CD14-positive monocyte (primary cell): ENCODE measurements around the gene MSL1. TPM values are rescaled to one million over a fixed set of nuclear protein-coding genes. Genes with fewer than 3 reads are reported as not detected.

Source experiments
- DNase-seq, 3 donors: peaks; one replicate each; pipeline ENCODE4 v3.0.0-alpha.2; 2011 to 2022
- H2AFZ ChIP-seq: 2 replicates; pipeline ENCODE4 v1.6.0; 2012; ENCODE audit warnings: mild to moderate bottlenecking, low read depth, low read length, inconsistent platforms; ENCODE audit not compliant: insufficient read depth, poor library complexity, severe bottlenecking
- H3K27ac ChIP-seq, 2 donors: 1 replicate in 1 of 2; 2 replicates in 1 of 2; pipeline ENCODE4 v1.5.1; 2012 to 2013; ENCODE audit warnings: low read length in 2 of 2, control low read depth in 1 of 2, inconsistent platforms in 1 of 2, low read depth in 1 of 2, mild to moderate bottlenecking in 1 of 2
- H3K27me3 ChIP-seq, 2 donors: one replicate each; pipeline versions ENCODE4 v1.6.0 to v1.6.1; 2011 to 2013; ENCODE audit warnings: low read length in 2 of 2; ENCODE audit not compliant: control insufficient read depth in 2 of 2, insufficient read depth in 2 of 2
- H3K36me3 ChIP-seq, 2 donors: replicated peaks in 1 of 2; 1 replicate in 1 of 2; 2 replicates in 1 of 2; pipeline versions ENCODE4 v1.5.1 to v1.6.1; 2012 to 2013; ENCODE audit warnings: low read length in 2 of 2, control low read depth in 1 of 2, inconsistent platforms in 1 of 2, mild to moderate bottlenecking in 1 of 2; ENCODE audit not compliant: insufficient read depth in 2 of 2, control insufficient read depth in 1 of 2
- H3K4me1 ChIP-seq, 2 donors: 1 replicate in 1 of 2; 2 replicates in 1 of 2; pipeline versions ENCODE4 v1.5.1 to v1.6.1; 2012 to 2013; ENCODE audit warnings: low read length in 2 of 2, control low read depth in 1 of 2, inconsistent platforms in 1 of 2, mild to moderate bottlenecking in 1 of 2, moderate library complexity in 1 of 2; ENCODE audit not compliant: insufficient read depth in 2 of 2, control insufficient read depth in 1 of 2
- H3K4me2 ChIP-seq: replicated peaks from 2 replicates; pipeline ENCODE3; 2012; ENCODE audit warnings: low read length, moderate library complexity, mild to moderate bottlenecking; ENCODE audit not compliant: poor library complexity, severe bottlenecking; ENCODE audit errors: extremely low read depth
- H3K4me3 ChIP-seq, 3 experiments: fragments of 200-600 bp in 1 of 3; sonication (generic) in 1 of 3; replicated peaks in 1 of 3; 1 replicate in 2 of 3; 2 replicates in 1 of 3; pipeline ENCODE4 v1.5.1; 2011 to 2013; ENCODE audit warnings: low read length in 3 of 3, mild to moderate bottlenecking in 3 of 3, control low read depth in 2 of 3, low read depth in 2 of 3, inconsistent platforms in 1 of 3, moderate library complexity in 1 of 3
- H3K79me2 ChIP-seq: 2 replicates; pipeline ENCODE4 v1.6.0; 2012; ENCODE audit warnings: mild to moderate bottlenecking, control low read depth, inconsistent platforms, low read length, moderate library complexity; ENCODE audit not compliant: insufficient read depth
- H3K9ac ChIP-seq: 2 replicates; pipeline ENCODE4 v1.6.0; 2017; ENCODE audit warnings: low read length, mild to moderate bottlenecking; ENCODE audit not compliant: insufficient read depth, poor library complexity, severe bottlenecking
- H3K9me3 ChIP-seq, 2 donors: replicated peaks in 1 of 2; 1 replicate in 1 of 2; 2 replicates in 1 of 2; pipeline versions ENCODE4 v1.5.1 to v1.6.1; 2012 to 2013; ENCODE audit warnings: low read length in 2 of 2, control low read depth in 1 of 2; ENCODE audit not compliant: control insufficient read depth in 1 of 2, insufficient read depth in 1 of 2
- H4K20me1 ChIP-seq: 2 replicates; pipeline ENCODE4 v1.6.0; 2012; ENCODE audit warnings: mild to moderate bottlenecking, low read length, control low read depth, moderate library complexity; ENCODE audit not compliant: insufficient read depth
- H3K27ac Mint-ChIP-seq, 7 donors: one replicate each; pipeline ENCODE4 v1.8.0; 2020; ENCODE audit warnings: mild to moderate bottlenecking in 7 of 7, mixed read lengths in 7 of 7, moderate library complexity in 6 of 7, inconsistent platforms in 2 of 7
- H3K27me3 Mint-ChIP-seq, 3 donors: one replicate each; pipeline ENCODE4 v1.8.0; 2021 to 2022; ENCODE audit warnings: low read depth in 3 of 3, mild to moderate bottlenecking in 3 of 3, mixed read lengths in 3 of 3, moderate library complexity in 3 of 3, inconsistent platforms in 1 of 3
- H3K36me3 Mint-ChIP-seq, 2 donors: one replicate each; pipeline ENCODE4 v1.8.0; 2020; ENCODE audit warnings: mixed read lengths in 2 of 2, inconsistent platforms in 1 of 2, mild to moderate bottlenecking in 1 of 2
- H3K4me1 Mint-ChIP-seq: one replicate; pipeline ENCODE4 v1.8.0; 2020; ENCODE audit warnings: mild to moderate bottlenecking, mixed read lengths
- H3K4me3 Mint-ChIP-seq, 2 donors: one replicate each; pipeline ENCODE4 v1.8.0; 2020; ENCODE audit warnings: mild to moderate bottlenecking in 2 of 2, mixed read lengths in 2 of 2, moderate library complexity in 1 of 2
- H3K9me3 Mint-ChIP-seq, 7 donors: one replicate each; pipeline ENCODE4 v1.8.0; 2020 to 2022; ENCODE audit warnings: mixed read lengths in 7 of 7, mild to moderate bottlenecking in 6 of 7, moderate library complexity in 6 of 7, inconsistent platforms in 2 of 7
- WGBS: methylation state at CpG from one replicate; pipeline ENCODE4 v1.1.5; 2013; ENCODE audit warnings: missing lambda C conversion rate; ENCODE audit not compliant: insufficient coverage; 5-methylcytosine and 5-hydroxymethylcytosine counted together
- intact Hi-C, 2 donors: fragments of 100-400 bp; cut with micrococcal nuclease; formaldehyde crosslinking; loops; one replicate each; pipeline versions ENCODE4 v1.15.0 to v1.15.1; 2023
- polyA plus RNA-seq, 3 donors: library from polyadenylated mRNA; depleted of rRNA in 1 of 3; unstranded in 2 of 3; stranded (reverse) in 1 of 3; fragments of 300-500 nt in 2 of 3; fragments of >200 nt in 1 of 3; fragmentation: Illumina TruSeq in 2 of 3; gene quantifications; 1 replicate in 2 of 3; 2 replicates in 1 of 3; pipeline ENCODE4 v1.2.3, GENCODE V29; 2012 to 2021
- TF ChIP-seq, protein P1 (sequence below): fragments of 200-600 bp; IDR thresholded peaks from one replicate; pipeline ENCODE4 v1.8.0; 2022; ENCODE audit warnings: antibody characterized with exemption, mild to moderate bottlenecking

The MSL1 gene
- polyA plus RNA-seq, 3 donors: 10.0 to 89.2 (median 11.4) TPM

DNA sequence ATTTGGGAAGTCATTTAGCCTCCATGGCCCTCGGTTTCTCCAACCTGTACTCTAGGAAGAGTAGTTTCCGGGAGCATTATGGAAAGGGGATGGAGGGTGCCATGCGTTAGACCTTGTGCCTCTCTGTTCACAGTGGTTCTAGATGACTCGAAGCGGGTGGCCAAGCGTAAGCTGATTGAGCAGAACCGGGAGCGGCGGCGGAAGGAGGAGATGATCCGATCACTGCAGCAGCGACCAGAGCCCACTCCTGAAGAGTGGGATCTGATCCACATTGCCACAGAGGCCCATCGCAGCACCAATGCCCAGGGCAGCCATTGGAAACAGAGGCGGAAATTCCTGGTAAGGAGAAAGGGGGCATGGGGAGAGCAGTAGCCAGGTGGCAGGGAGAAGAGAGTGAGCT is 37.3 kb upstream of the MSL1 start:
- H3K4me3 Mint-ChIP-seq: no peak overlapping the region
- DNase-seq: no peak
- Histone ChIP-seq H3K4me1 (no peaks in the 10 kb centered on the region), H3K9me3 (no peaks in the 10 kb centered on the region), H3K36me3 (peaks cover 64 to 68% of the 10 kb centered on the region in 2 donors), H3K4me3 (no peak overlapping the region), H3K79me2 (no peaks in the 10 kb centered on the region), H4K20me1 (no peaks in the 10 kb centered on the region), H2AFZ (no peak overlapping the region), H3K9ac (no peak overlapping the region), H3K4me2 (no peak overlapping the region), H3K27me3 (no peaks in the 10 kb centered on the region), H3K27ac (no peak overlapping the region)
- no peak overlapping the region for H3K27ac Mint-ChIP-seq
- peaks cover 56 to 83% of the 10 kb centered on the region in 2 donors for H3K36me3 Mint-ChIP-seq
- over 99% methylated on average over 13 of the region's 14 CpGs for WGBS
- intact Hi-C loops: no loop called here
- TF ChIP-seq, protein P1, sequence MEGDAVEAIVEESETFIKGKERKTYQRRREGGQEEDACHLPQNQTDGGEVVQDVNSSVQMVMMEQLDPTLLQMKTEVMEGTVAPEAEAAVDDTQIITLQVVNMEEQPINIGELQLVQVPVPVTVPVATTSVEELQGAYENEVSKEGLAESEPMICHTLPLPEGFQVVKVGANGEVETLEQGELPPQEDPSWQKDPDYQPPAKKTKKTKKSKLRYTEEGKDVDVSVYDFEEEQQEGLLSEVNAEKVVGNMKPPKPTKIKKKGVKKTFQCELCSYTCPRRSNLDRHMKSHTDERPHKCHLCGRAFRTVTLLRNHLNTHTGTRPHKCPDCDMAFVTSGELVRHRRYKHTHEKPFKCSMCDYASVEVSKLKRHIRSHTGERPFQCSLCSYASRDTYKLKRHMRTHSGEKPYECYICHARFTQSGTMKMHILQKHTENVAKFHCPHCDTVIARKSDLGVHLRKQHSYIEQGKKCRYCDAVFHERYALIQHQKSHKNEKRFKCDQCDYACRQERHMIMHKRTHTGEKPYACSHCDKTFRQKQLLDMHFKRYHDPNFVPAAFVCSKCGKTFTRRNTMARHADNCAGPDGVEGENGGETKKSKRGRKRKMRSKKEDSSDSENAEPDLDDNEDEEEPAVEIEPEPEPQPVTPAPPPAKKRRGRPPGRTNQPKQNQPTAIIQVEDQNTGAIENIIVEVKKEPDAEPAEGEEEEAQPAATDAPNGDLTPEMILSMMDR: no peak
- H3K27me3 Mint-ChIP-seq: peaks cover 1% of the 10 kb centered on the region in 3 donors
- peaks cover 0 to 3% (median 0%) of the 10 kb centered on the region in 7 donors for H3K9me3 Mint-ChIP-seq
- H3K4me1 Mint-ChIP-seq: no peaks in the 10 kb centered on the region

DNA sequence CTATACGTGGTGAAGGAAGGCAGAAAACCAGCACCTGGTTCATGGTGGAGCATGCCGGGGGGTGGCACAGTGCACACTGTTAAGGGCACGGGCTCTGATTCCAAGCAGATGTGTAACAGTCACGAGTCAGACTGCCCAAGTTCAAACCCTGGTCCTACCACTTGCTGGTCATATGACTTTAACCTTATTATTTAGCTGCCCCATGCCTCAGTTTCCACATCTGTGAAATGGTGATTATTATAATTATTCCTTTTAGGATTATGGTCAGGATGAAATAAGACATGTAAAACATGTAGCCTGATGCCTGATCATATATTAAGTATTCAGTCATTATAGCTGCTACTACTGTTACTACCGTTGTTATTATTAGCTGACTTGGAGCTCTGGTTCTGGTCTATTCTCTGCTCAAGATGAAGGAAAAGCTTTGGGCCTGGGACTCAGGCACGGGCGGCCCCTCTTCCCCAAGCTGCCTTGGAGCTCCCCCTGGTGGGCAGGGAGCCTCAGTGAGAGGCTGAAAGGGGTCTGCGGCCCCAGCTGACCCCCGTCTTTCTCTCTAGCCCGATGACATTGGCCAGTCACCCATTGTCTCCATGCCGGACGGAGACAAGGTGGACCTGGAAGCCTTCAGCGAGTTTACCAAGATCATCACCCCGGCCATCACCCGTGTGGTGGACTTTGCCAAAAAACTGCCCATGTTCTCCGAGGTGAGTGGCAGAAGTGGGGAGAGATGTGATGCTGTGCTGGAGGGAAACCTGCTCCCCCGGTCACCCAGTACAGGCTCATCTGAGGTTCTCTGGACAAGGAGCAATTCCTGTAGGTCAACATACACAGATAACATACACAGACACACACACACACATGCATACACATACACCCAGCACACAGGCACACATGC is 35.4 kb upstream of the MSL1 start:
- no peaks in the 10 kb centered on the region for H3K79me2 ChIP-seq
- no peaks in the 10 kb centered on the region for H3K9me3 ChIP-seq
- no peak overlapping the region for H2AFZ ChIP-seq
- peaks cover 70 to 77% of the 10 kb centered on the region in 2 donors for H3K36me3 ChIP-seq
- H3K27ac ChIP-seq: no peak overlapping the region
- Mint-ChIP-seq H3K27me3 (peaks cover 0 to 1% (median 1%) of the 10 kb centered on the region in 3 donors), H3K4me1 (no peaks in the 10 kb centered on the region), H3K27ac (peak overlapping the region in 4 of 7 donors; percentile 57 to 83 (median 68)), H3K36me3 (peaks cover 61 to 83% of the 10 kb centered on the region in 2 donors), H3K9me3 (peaks cover 0 to 3% (median 0%) of the 10 kb centered on the region in 7 donors), H3K4me3 (no peak overlapping the region)
- intact Hi-C loops: no loop called here
- no peaks in the 10 kb centered on the region for H4K20me1 ChIP-seq
- H3K27me3 ChIP-seq: no peaks in the 10 kb centered on the region
- TF ChIP-seq, protein P1: peak; percentile 78
- no peak overlapping the region for H3K9ac ChIP-seq
- H3K4me3 ChIP-seq: no peak overlapping the region
- no peak overlapping the region for H3K4me2 ChIP-seq
- H3K4me1 ChIP-seq: no peaks in the 10 kb centered on the region
- DNase-seq: peak in 1 of 3 donors; percentile 39
- WGBS: 70% methylated on average over 6 of the region's 17 CpGs
